ENCODE results near the gene APH1B.
A peak's percentile ranks its signal among the peaks of the same experiment; 100 is the strongest.

APH1B gene

DNA sequence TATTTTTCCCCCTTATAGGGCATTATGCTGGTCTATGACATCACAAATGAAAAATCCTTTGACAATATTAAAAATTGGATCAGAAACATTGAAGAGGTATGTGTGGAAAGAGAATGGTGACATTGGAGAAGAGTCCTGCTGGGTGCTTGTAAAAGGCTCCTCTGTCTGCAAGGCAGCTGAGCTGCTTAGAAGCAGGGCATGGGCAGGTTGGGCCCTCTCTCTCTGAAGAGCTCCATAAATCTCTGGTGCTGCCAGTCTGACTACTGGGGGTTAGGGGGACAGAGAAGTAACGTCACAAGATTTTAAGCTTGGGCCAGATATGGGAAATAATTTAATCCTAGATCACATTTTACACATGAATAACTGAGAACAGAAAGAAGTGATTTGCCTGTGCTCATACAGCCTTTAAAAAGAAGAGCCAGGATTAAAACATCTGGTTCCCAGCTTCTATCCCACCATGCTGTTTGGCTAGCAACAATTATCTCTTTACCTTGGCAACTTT, 21.9 kb upstream of the APH1B start:
- Mint-ChIP-seq H3K4me3 (no peak overlapping the region), H3K27me3 (ENCODE audit: low read depth, poor library complexity) (no peaks in the 10 kb centered on the region), H3K9me3 (peaks cover 7% of the 10 kb centered on the region), H3K4me1 (peaks cover 37% of the 10 kb centered on the region), H3K27ac (peak overlapping the region; percentile 89), H3K36me3 (ENCODE audit: low read depth) (peaks cover 48% of the 10 kb centered on the region)
- TF ChIP-seq, protein P1, sequence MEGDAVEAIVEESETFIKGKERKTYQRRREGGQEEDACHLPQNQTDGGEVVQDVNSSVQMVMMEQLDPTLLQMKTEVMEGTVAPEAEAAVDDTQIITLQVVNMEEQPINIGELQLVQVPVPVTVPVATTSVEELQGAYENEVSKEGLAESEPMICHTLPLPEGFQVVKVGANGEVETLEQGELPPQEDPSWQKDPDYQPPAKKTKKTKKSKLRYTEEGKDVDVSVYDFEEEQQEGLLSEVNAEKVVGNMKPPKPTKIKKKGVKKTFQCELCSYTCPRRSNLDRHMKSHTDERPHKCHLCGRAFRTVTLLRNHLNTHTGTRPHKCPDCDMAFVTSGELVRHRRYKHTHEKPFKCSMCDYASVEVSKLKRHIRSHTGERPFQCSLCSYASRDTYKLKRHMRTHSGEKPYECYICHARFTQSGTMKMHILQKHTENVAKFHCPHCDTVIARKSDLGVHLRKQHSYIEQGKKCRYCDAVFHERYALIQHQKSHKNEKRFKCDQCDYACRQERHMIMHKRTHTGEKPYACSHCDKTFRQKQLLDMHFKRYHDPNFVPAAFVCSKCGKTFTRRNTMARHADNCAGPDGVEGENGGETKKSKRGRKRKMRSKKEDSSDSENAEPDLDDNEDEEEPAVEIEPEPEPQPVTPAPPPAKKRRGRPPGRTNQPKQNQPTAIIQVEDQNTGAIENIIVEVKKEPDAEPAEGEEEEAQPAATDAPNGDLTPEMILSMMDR (IDR thresholded peaks at IDR 0.05): no peak
- DNase-seq: peak; percentile 34

- Mint-ChIP-seq H3K4me1 (peaks cover 37% of the 10 kb centered on the region), H3K27ac (peak overlapping the region; percentile 86), H3K9me3 (peaks cover 7% of the 10 kb centered on the region), H3K4me3 (no peak overlapping the region), H3K36me3 (ENCODE audit: low read depth) (peaks cover 55% of the 10 kb centered on the region), H3K27me3 (ENCODE audit: low read depth, poor library complexity) (no peaks in the 10 kb centered on the region)
- TF ChIP-seq, protein P1 (IDR thresholded peaks at IDR 0.05): no peak
- DNase-seq: no peak
Observed at GRCh38 chr15:63256433-63257274, 20.8 kb upstream of the APH1B start.

- TF ChIP-seq, protein P1 (IDR thresholded peaks at IDR 0.05): no peak
- no peak overlapping the region for H3K4me3 Mint-ChIP-seq
- no peak overlapping the region for H3K27ac Mint-ChIP-seq
- peaks cover 32% of the 10 kb centered on the region for H3K4me1 Mint-ChIP-seq
- H3K9me3 Mint-ChIP-seq: peaks cover 7% of the 10 kb centered on the region
- no peaks in the 10 kb centered on the region for H3K27me3 Mint-ChIP-seq (ENCODE audit: low read depth, poor library complexity)
- peaks cover 56% of the 10 kb centered on the region for H3K36me3 Mint-ChIP-seq (ENCODE audit: low read depth)
- DNase-seq: no peak
Observed at GRCh38 chr15:63258658-63259057, 18.7 kb upstream of the APH1B start.

GRCh38 chr15:63260791-63261190, 16.6 kb upstream of the APH1B start:
- Mint-ChIP-seq H3K9me3 (peaks cover 7% of the 10 kb centered on the region), H3K36me3 (ENCODE audit: low read depth) (peaks cover 53% of the 10 kb centered on the region), H3K4me1 (peaks cover 12% of the 10 kb centered on the region), H3K4me3 (no peak overlapping the region), H3K27me3 (ENCODE audit: low read depth, poor library complexity) (no peaks in the 10 kb centered on the region), H3K27ac (no peak overlapping the region)
- DNase-seq: no peak
- TF ChIP-seq, protein P1 (IDR thresholded peaks at IDR 0.05): no peak

- Mint-ChIP-seq H3K4me3 (no peak overlapping the region), H3K36me3 (ENCODE audit: low read depth) (peaks cover 53% of the 10 kb centered on the region), H3K4me1 (peaks cover 7% of the 10 kb centered on the region), H3K27ac (no peak overlapping the region), H3K27me3 (ENCODE audit: low read depth, poor library complexity) (no peaks in the 10 kb centered on the region), H3K9me3 (peaks cover 7% of the 10 kb centered on the region)
- DNase-seq: no peak
- TF ChIP-seq, protein P1 (IDR thresholded peaks at IDR 0.05): no peak
Observed at GRCh38 chr15:63261311-63261710, 16.1 kb upstream of the APH1B start.

DNA sequence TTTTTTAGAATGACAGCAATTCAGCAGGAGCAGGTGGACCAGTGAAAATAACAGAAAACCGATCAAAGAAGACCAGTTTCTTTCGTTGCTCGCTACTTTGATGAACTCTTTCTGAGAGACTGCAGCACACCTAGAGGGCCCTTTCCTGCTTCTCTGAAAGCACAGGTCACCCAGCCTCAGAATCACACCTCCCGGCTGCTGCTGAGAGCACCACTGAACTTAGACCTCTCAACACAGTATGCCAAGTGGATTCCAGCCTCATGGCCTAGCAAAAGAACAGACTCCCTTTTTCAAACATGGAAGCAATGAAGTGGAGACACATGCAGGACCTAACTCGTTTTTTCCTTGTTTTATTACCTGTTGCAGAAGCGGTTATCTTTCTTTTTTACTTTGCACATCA, 13.9 kb upstream of the APH1B start:
- Mint-ChIP-seq H3K4me1 (no peaks in the 10 kb centered on the region), H3K36me3 (ENCODE audit: low read depth) (peaks cover 47% of the 10 kb centered on the region), H3K27ac (no peak overlapping the region), H3K27me3 (ENCODE audit: low read depth, poor library complexity) (no peaks in the 10 kb centered on the region), H3K9me3 (peaks cover 3% of the 10 kb centered on the region), H3K4me3 (no peak overlapping the region)
- TF ChIP-seq, protein P1 (IDR thresholded peaks at IDR 0.05): no peak
- no peak for DNase-seq
